ENCODE results near the gene ZNF609.

GRCh38 chr15:64503197-64503596 lies 42.8 kb downstream of the ZNF609 start:
- TF ChIP-seq, protein P1, sequence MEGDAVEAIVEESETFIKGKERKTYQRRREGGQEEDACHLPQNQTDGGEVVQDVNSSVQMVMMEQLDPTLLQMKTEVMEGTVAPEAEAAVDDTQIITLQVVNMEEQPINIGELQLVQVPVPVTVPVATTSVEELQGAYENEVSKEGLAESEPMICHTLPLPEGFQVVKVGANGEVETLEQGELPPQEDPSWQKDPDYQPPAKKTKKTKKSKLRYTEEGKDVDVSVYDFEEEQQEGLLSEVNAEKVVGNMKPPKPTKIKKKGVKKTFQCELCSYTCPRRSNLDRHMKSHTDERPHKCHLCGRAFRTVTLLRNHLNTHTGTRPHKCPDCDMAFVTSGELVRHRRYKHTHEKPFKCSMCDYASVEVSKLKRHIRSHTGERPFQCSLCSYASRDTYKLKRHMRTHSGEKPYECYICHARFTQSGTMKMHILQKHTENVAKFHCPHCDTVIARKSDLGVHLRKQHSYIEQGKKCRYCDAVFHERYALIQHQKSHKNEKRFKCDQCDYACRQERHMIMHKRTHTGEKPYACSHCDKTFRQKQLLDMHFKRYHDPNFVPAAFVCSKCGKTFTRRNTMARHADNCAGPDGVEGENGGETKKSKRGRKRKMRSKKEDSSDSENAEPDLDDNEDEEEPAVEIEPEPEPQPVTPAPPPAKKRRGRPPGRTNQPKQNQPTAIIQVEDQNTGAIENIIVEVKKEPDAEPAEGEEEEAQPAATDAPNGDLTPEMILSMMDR (conservative IDR thresholded peaks at IDR 0.05; ENCODE audit: low read depth, low read length), result no peak
- TF ChIP-seq EZH2 (IDR thresholded peaks at IDR 0.05; ENCODE audit: borderline replicate concordance, low read depth, low read length, poor library complexity, severe bottlenecking), result no peak

Measured in A673 (cell line).